ENCODE data around the gene SLC15A2. TPM values are rescaled to one million over a fixed set of nuclear protein-coding genes. Genes with fewer than 3 reads are reported as not detected.

Gene SLC15A2
- total RNA-seq, 2 experiments from 2014 or later, result 0.49 to 1.5 TPM

Other genes with a start within 250 kb of the SLC15A2 start
- gene HCLS1, start 233.5 kb upstream of the SLC15A2 start, total RNA-seq, result 100 to 1,000 TPM; 240 to 248 TPM
- gene GOLGB1, start 144.7 kb upstream of the SLC15A2 start, total RNA-seq, result 10 to 100 TPM; 18.2 to 19.7 TPM
- 10 to 100 TPM; 36.5 to 37.8 TPM for gene IQCB1, start 59.3 kb upstream of the SLC15A2 start, total RNA-seq
- gene EAF2, start 59.2 kb upstream of the SLC15A2 start, total RNA-seq, result 1 to 10 TPM; 8.2 to 9.3 TPM
- not detected for gene ILDR1, start 127.8 kb downstream of the SLC15A2 start, total RNA-seq
- not detected for gene CD86, start 161.0 kb downstream of the SLC15A2 start, total RNA-seq

Measured in activated naive CD4-positive, alpha-beta T cell treated with anti-CD3 and anti-CD28 coated beads for 36 hours (primary cell).